Activated CD4-positive, alpha-beta memory T cell treated with anti-CD3 and anti-CD28 coated beads for 36 hours (primary cell): ENCODE data around the gene FAM53B. TPM values are rescaled to one million over a fixed set of nuclear protein-coding genes. Genes with fewer than 3 reads are reported as not detected.

Source experiments
- CTCF ChIA-PET: fragments of 350-600 bp; sonication (Branson Sonifier 250); formaldehyde crosslinking; loops from one replicate; lab custom pipeline; 2021; ENCODE audit warnings: antibody characterized with exemption, inconsistent platforms; lab: Charles Lee
- POLR2A ChIA-PET: fragments of 350-600 bp; sonication (Branson Sonifier 250); formaldehyde crosslinking; loops from one replicate; lab custom pipeline; 2021; ENCODE audit warnings: antibody characterized with exemption; lab: Charles Lee
- DNase-seq: peaks from one replicate; pipeline ENCODE4 v3.0.0-alpha.2; 2020
- H3K27ac Mint-ChIP-seq: one replicate; pipeline ENCODE4 v1.8.0; 2021; ENCODE audit warnings: mixed read lengths
- H3K27me3 Mint-ChIP-seq: one replicate; pipeline ENCODE4 v1.8.0; 2021; ENCODE audit warnings: mixed read lengths
- H3K36me3 Mint-ChIP-seq: one replicate; pipeline ENCODE4 v1.8.0; 2021; ENCODE audit warnings: mixed read lengths
- H3K4me1 Mint-ChIP-seq: one replicate; pipeline ENCODE4 v1.8.0; 2021; ENCODE audit warnings: low read depth, mixed read lengths
- H3K4me3 Mint-ChIP-seq: one replicate; pipeline ENCODE4 v1.8.0; 2021; ENCODE audit warnings: mild to moderate bottlenecking, mixed read lengths
- H3K9me3 Mint-ChIP-seq: one replicate; pipeline ENCODE4 v1.8.0; 2021; ENCODE audit warnings: mixed read lengths
- intact Hi-C: fragments of 100-400 bp; cut with micrococcal nuclease; formaldehyde crosslinking; loops from one replicate; pipeline ENCODE4 v1.15.1; 2023
- total RNA-seq, 2 experiments: library from RNA; stranded (reverse); gene quantifications; one replicate each; pipeline ENCODE4 v1.2.3, GENCODE V29; 2021

Gene FAM53B
- total RNA-seq, 2 experiments from 2014 or later, result 25.3 to 25.5 TPM

GRCh38 chr10:124650820-124651401, 93.3 kb downstream of the FAM53B start:
- ChIA-PET POLR2A (interaction anchor here (1.2 to 3.1 kb wide), 5 partner anchors 8 to 79 kb away, joined by 3 to 20 read pairs (median 4); no protein-coding TSS in a partner anchor), CTCF (interaction anchor here (1.4 to 5.7 kb wide), 5 partner anchors 8 to 90 kb away, joined by 3 to 39 read pairs (median 26); no protein-coding TSS in a partner anchor)
- H3K36me3 Mint-ChIP-seq, result peaks cover 2% of the 10 kb centered on the region
- H3K4me1 Mint-ChIP-seq, result peaks cover 94% of the 10 kb centered on the region
- no peaks in the 10 kb centered on the region for H3K27me3 Mint-ChIP-seq
- peak overlapping the region; percentile 20 for H3K4me3 Mint-ChIP-seq
- peak; percentile 87 for DNase-seq
- no peaks in the 10 kb centered on the region for H3K9me3 Mint-ChIP-seq
- intact Hi-C loops, result loop anchor here (1.0 to 2.0 kb wide), 2 partner anchors 10 to 82 kb away; no protein-coding TSS in a partner anchor
- H3K27ac Mint-ChIP-seq, result peak overlapping the region; percentile 76

GRCh38 chr10:124650263-124650662, 93.9 kb downstream of the FAM53B start:
- ChIA-PET POLR2A (interaction anchor here (1.3 to 3.1 kb wide), 4 partner anchors 9 to 79 kb away, joined by 3 to 20 read pairs (median 8); no protein-coding TSS in a partner anchor), CTCF (interaction anchor here (1.4 to 5.7 kb wide), 6 partner anchors 9 to 91 kb away, joined by 3 to 39 read pairs (median 23); no protein-coding TSS in a partner anchor)
- no peaks in the 10 kb centered on the region for H3K27me3 Mint-ChIP-seq
- H3K4me3 Mint-ChIP-seq, result peak overlapping the region; percentile 20
- no peak for DNase-seq
- peaks cover 95% of the 10 kb centered on the region for H3K4me1 Mint-ChIP-seq
- peak overlapping the region; percentile 76 for H3K27ac Mint-ChIP-seq
- no peaks in the 10 kb centered on the region for H3K9me3 Mint-ChIP-seq
- H3K36me3 Mint-ChIP-seq, result peaks cover 2% of the 10 kb centered on the region
- intact Hi-C loops, result loop anchor here (1.0 to 2.0 kb wide), 2 partner anchors 9 to 83 kb away; no protein-coding TSS in a partner anchor

- DNase-seq, result no peak
- peak overlapping the region; percentile 93 for H3K27ac Mint-ChIP-seq
- ChIA-PET CTCF (interaction anchor here (0.7 to 5.7 kb wide), 11 partner anchors 10 to 96 kb away, joined by 3 to 39 read pairs (median 12); no protein-coding TSS in a partner anchor), POLR2A (interaction anchor here (0.7 to 3.1 kb wide), 7 partner anchors 22 to 69 kb away, joined by 3 to 28 read pairs (median 3); no protein-coding TSS in a partner anchor)
- no peaks in the 10 kb centered on the region for H3K9me3 Mint-ChIP-seq
- H3K4me3 Mint-ChIP-seq, result no peak overlapping the region
- H3K4me1 Mint-ChIP-seq, result peaks cover 93% of the 10 kb centered on the region
- intact Hi-C loops, result loop anchor here (2.0 to 5.0 kb wide), 3 partner anchors 22 to 268 kb away; no protein-coding TSS in a partner anchor
- no peaks in the 10 kb centered on the region for H3K27me3 Mint-ChIP-seq
- H3K36me3 Mint-ChIP-seq, result peaks cover 2% of the 10 kb centered on the region
Measured at GRCh38 chr10:124649214-124649613, 95.0 kb downstream of the FAM53B start.

- peak; percentile 84 for DNase-seq
- no peaks in the 10 kb centered on the region for H3K27me3 Mint-ChIP-seq
- intact Hi-C loops, result loop anchor here (1.0 to 5.0 kb wide), 6 partner anchors 22 to 269 kb away; no protein-coding TSS in a partner anchor
- H3K9me3 Mint-ChIP-seq, result no peaks in the 10 kb centered on the region
- peaks cover 2% of the 10 kb centered on the region for H3K36me3 Mint-ChIP-seq
- H3K4me1 Mint-ChIP-seq, result peaks cover 93% of the 10 kb centered on the region
- H3K4me3 Mint-ChIP-seq, result no peak overlapping the region
- CTCF ChIA-PET, result interaction anchor here (0.7 to 5.7 kb wide), 12 partner anchors 10 to 97 kb away, joined by 3 to 39 read pairs (median 11); no protein-coding TSS in a partner anchor
- POLR2A ChIA-PET, result interaction anchor here (0.7 to 3.1 kb wide), 7 partner anchors 23 to 70 kb away, joined by 3 to 28 read pairs (median 3); no protein-coding TSS in a partner anchor
- peak overlapping the region; percentile 93 for H3K27ac Mint-ChIP-seq
Measured at GRCh38 chr10:124648738-124649137, 95.4 kb downstream of the FAM53B start.

- H3K27me3 Mint-ChIP-seq, result no peaks in the 10 kb centered on the region
- peaks cover 2% of the 10 kb centered on the region for H3K36me3 Mint-ChIP-seq
- H3K4me1 Mint-ChIP-seq, result peaks cover 91% of the 10 kb centered on the region
- ChIA-PET CTCF (interaction anchor here (1.0 to 5.7 kb wide), 12 partner anchors 11 to 97 kb away, joined by 3 to 39 read pairs (median 10); no protein-coding TSS in a partner anchor), POLR2A (interaction anchor here (1.0 to 3.1 kb wide), 6 partner anchors 10 to 70 kb away, joined by 3 to 28 read pairs (median 6); no protein-coding TSS in a partner anchor)
- no peaks in the 10 kb centered on the region for H3K9me3 Mint-ChIP-seq
- intact Hi-C loops, result loop anchor here (1.0 to 5.0 kb wide), 6 partner anchors 21 to 269 kb away; no protein-coding TSS in a partner anchor
- H3K27ac Mint-ChIP-seq, result peak overlapping the region; percentile 93
- peak overlapping the region; percentile 58 for H3K4me3 Mint-ChIP-seq
- no peak for DNase-seq
Measured at GRCh38 chr10:124648131-124648475, 96.1 kb downstream of the FAM53B start.

- H3K27ac Mint-ChIP-seq, result peak overlapping the region; percentile 93
- H3K4me3 Mint-ChIP-seq, result peak overlapping the region; percentile 58
- CTCF ChIA-PET, result interaction anchor here (0.6 to 5.7 kb wide), 17 partner anchors 11 to 98 kb away, joined by 3 to 39 read pairs (median 4); no protein-coding TSS in a partner anchor
- POLR2A ChIA-PET, result interaction anchor here (0.8 to 3.1 kb wide), 7 partner anchors 10 to 93 kb away, joined by 3 to 28 read pairs (median 3); no protein-coding TSS in a partner anchor
- peaks cover 91% of the 10 kb centered on the region for H3K4me1 Mint-ChIP-seq
- no peaks in the 10 kb centered on the region for H3K9me3 Mint-ChIP-seq
- intact Hi-C loops, result loop anchor here (1.0 to 5.0 kb wide), 6 partner anchors 21 to 270 kb away; no protein-coding TSS in a partner anchor
- no peaks in the 10 kb centered on the region for H3K27me3 Mint-ChIP-seq
- H3K36me3 Mint-ChIP-seq, result peaks cover 6% of the 10 kb centered on the region
- DNase-seq, result peak; percentile 87
Measured at GRCh38 chr10:124647421-124648130, 96.6 kb downstream of the FAM53B start.

GRCh38 chr10:124646483-124647352, 97.5 kb downstream of the FAM53B start:
- CTCF ChIA-PET, result interaction anchor here (0.6 to 5.7 kb wide), 18 partner anchors 12 to 99 kb away, joined by 3 to 39 read pairs (median 4); no protein-coding TSS in a partner anchor
- POLR2A ChIA-PET, result interaction anchor here (0.8 to 3.1 kb wide), 6 partner anchors 9 to 94 kb away, joined by 3 to 28 read pairs (median 4); no protein-coding TSS in a partner anchor
- no peak overlapping the region for H3K4me3 Mint-ChIP-seq
- peaks cover 89% of the 10 kb centered on the region for H3K4me1 Mint-ChIP-seq
- H3K27ac Mint-ChIP-seq, result peak overlapping the region; percentile 93
- no peak for DNase-seq
- H3K36me3 Mint-ChIP-seq, result peaks cover 9% of the 10 kb centered on the region
- H3K9me3 Mint-ChIP-seq, result no peaks in the 10 kb centered on the region
- intact Hi-C loops, result loop anchor here (5.0 kb wide), 1 partner anchor 271 kb away; no protein-coding TSS in a partner anchor
- H3K27me3 Mint-ChIP-seq, result no peaks in the 10 kb centered on the region

GRCh38 chr10:124645467-124646095, 98.6 kb downstream of the FAM53B start:
- peaks cover 89% of the 10 kb centered on the region for H3K4me1 Mint-ChIP-seq
- POLR2A ChIA-PET, result no interaction called here

GRCh38 chr10:124644771-124645415, 99.3 kb downstream of the FAM53B start:
- Mint-ChIP-seq H3K27ac (peak overlapping the region; percentile 23), H3K9me3 (no peaks in the 10 kb centered on the region), H3K4me3 (no peak overlapping the region), H3K4me1 (peaks cover 90% of the 10 kb centered on the region), H3K27me3 (no peaks in the 10 kb centered on the region), H3K36me3 (peaks cover 9% of the 10 kb centered on the region)
- intact Hi-C loops, result loop anchor here (5.0 kb wide), 1 partner anchor 272 kb away; no protein-coding TSS in a partner anchor
- POLR2A ChIA-PET, result no interaction called here
- CTCF ChIA-PET, result interaction anchor here (0.6 to 1.6 kb wide), 6 partner anchors 8 to 104 kb away, joined by 3 to 7 read pairs (median 4); no protein-coding TSS in a partner anchor
- no peak for DNase-seq

More at GRCh38 chr10:124645467-124646095, 98.6 kb downstream of the FAM53B start:
- DNase-seq, result no peak
- intact Hi-C loops, result loop anchor here (5.0 kb wide), 1 partner anchor 272 kb away; no protein-coding TSS in a partner anchor
- no peak overlapping the region for H3K4me3 Mint-ChIP-seq
- no peak overlapping the region for H3K27ac Mint-ChIP-seq
- H3K9me3 Mint-ChIP-seq, result no peaks in the 10 kb centered on the region
- H3K36me3 Mint-ChIP-seq, result peaks cover 9% of the 10 kb centered on the region
- no peaks in the 10 kb centered on the region for H3K27me3 Mint-ChIP-seq
- CTCF ChIA-PET, result interaction anchor here (0.6 to 5.7 kb wide), 9 partner anchors 9 to 100 kb away, joined by 3 to 30 read pairs (median 4); no protein-coding TSS in a partner anchor
